AG04450 (cell line): Measurements from ENCODE around the gene PRUNE2. TPM values are rescaled to one million over a fixed set of nuclear protein-coding genes. Genes with fewer than 3 reads are reported as not detected.

Experiments
- CTCF ChIA-PET: fragments of 300-600, 350-600 bp; formaldehyde crosslinking; extraction: SDS; loops from one replicate; lab custom pipeline; 2022; ENCODE audit warnings: antibody characterized with exemption, inconsistent platforms; lab: Charles Lee
- POLR2A ChIA-PET: fragments of 350-600 bp; formaldehyde crosslinking; extraction: SDS; loops from one replicate; lab custom pipeline; 2021; ENCODE audit warnings: antibody characterized with exemption, inconsistent platforms; lab: Yijun Ruan, JAX
- DNase-seq: peaks from one replicate; pipeline ENCODE4 v3.0.0-alpha.2; 2011; ENCODE audit warnings: low read depth, low spot score
- H3K27ac ChIP-seq: one replicate; pipeline ENCODE4 v1.5.1; 2012; ENCODE audit warnings: low read depth, low read length, control low read depth
- H3K27me3 ChIP-seq: one replicate; pipeline ENCODE4 v1.6.0; 2012; ENCODE audit warnings: low read length; ENCODE audit not compliant: control insufficient read depth, insufficient read depth
- H3K4me3 ChIP-seq: 2 replicates; pipeline ENCODE4 v1.5.1; 2011; ENCODE audit warnings: mild to moderate bottlenecking, low read depth, low read length, control low read depth
- H3K9me3 ChIP-seq: 2 replicates; pipeline ENCODE4 v1.5.1; 2012; ENCODE audit warnings: low read length; ENCODE audit not compliant: control insufficient read depth, insufficient read depth
- CTCF ChIP-seq: IDR thresholded peaks from 2 replicates; pipeline ENCODE4 v1.5.1; 2011; ENCODE audit warnings: low read depth, low read length, control low read depth, inconsistent platforms
- polyA plus RNA-seq: library from polyadenylated mRNA; depleted of rRNA; stranded (reverse); fragments of >200 nt; gene quantifications from 2 replicates; pipeline ENCODE4 v1.2.3, GENCODE V29; 2011

Gene PRUNE2
- polyA plus RNA-seq, 1 experiment: 1.1 TPM

DNA sequence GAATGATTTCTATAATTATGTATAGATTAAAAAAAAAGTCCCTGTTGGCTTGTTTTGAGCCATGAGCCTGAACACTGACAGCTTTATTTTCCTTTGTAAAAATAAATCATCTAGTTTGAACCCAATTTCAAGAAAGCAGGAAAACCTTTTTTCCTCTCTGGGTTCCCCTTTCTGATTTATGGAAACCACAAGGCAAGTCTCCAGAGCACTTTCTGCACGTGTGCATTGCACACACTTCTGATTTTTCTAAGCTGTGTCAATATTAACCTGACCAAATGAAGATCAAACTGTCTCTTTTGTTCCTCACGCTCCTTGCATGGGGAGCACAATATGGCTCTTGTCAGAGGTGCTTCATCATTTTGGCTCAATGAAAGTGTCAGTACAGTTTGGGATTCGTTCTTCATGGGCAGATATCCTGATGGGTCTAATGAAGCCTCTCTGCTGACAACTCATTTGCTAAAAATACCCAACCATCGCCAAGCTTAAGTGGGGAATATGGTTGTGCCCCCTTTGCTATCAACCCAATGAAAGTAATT, 180.8 kb downstream of the PRUNE2 start:
- no peak for DNase-seq
- CTCF ChIA-PET: no interaction called here
- no peak for TF ChIP-seq CTCF
- no peaks in the 10 kb centered on the region for H3K9me3 ChIP-seq
- POLR2A ChIA-PET: no interaction called here
- H3K27me3 ChIP-seq: no peaks in the 10 kb centered on the region
- H3K4me3 ChIP-seq: no peak overlapping the region
- no peak overlapping the region for H3K27ac ChIP-seq

- POLR2A ChIA-PET: no interaction called here
Observed at GRCh38 chr9:76720245-76720644, 185.7 kb downstream of the PRUNE2 start.

DNA sequence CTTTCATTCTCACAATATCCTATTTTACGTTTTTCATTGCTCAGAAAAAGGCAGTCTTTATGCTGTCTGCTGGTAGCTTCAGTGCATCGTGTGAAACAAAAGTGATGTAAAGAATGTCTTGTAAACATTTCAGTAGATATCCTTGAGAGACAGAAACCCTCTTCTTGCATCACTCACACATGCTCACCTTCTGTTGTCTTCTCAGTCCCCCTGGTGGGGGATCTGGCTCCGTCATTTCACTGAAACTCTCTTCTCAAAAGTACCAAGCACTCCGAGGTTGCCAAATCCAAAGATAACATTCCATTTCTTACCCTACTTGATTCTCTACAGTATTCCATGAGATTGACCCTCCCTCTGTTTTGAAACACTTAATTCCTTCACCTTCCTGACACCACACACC, 187.7 kb downstream of the PRUNE2 start:
- H3K27me3 ChIP-seq: peaks cover 3% of the 10 kb centered on the region
- ChIA-PET POLR2A (no interaction called here), CTCF (no interaction called here)
- DNase-seq: no peak
- no peak for TF ChIP-seq CTCF
- no peaks in the 10 kb centered on the region for H3K9me3 ChIP-seq
- H3K27ac ChIP-seq: no peak overlapping the region
- H3K4me3 ChIP-seq: no peak overlapping the region

More at GRCh38 chr9:76720245-76720644, 185.7 kb downstream of the PRUNE2 start:
- no peaks in the 10 kb centered on the region for H3K9me3 ChIP-seq
- no peak overlapping the region for H3K4me3 ChIP-seq
- DNase-seq: no peak
- CTCF ChIA-PET: interaction anchor here (0.5 kb wide), 1 partner anchor 448 kb away, joined by 3 read pairs; no protein-coding TSS in a partner anchor
- no peak overlapping the region for H3K27ac ChIP-seq
- TF ChIP-seq CTCF: no peak
- peaks cover 3% of the 10 kb centered on the region for H3K27me3 ChIP-seq

DNA sequence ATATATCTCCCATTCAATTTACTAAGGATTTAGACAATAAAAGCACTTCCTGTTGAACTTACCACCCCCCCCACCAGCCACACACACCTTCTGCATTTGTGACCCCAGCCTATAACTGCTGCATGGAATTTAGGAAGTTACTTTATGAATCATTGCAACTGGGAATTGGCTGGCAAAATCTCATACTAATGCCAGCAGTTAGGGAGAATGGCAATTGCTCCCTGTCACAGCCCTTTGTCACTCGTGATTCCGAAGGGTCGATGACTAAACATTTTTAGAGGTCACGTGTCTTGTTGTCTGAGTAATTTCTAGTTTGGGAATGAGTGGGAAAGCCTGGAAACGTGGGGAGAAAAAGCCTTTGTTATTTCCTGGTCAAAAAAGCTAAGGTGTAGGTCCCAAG, 188.3 kb downstream of the PRUNE2 start:
- ChIA-PET POLR2A (no interaction called here), CTCF (no interaction called here)
- no peak for DNase-seq
- TF ChIP-seq CTCF: no peak
- Histone ChIP-seq H3K27me3 (peaks cover 3% of the 10 kb centered on the region), H3K4me3 (no peak overlapping the region), H3K9me3 (no peaks in the 10 kb centered on the region), H3K27ac (no peak overlapping the region)

GRCh38 chr9:76717176-76717575, 188.7 kb downstream of the PRUNE2 start:
- no peak overlapping the region for H3K4me3 ChIP-seq
- no peak for TF ChIP-seq CTCF
- POLR2A ChIA-PET: no interaction called here
- CTCF ChIA-PET: no interaction called here
- no peak overlapping the region for H3K27ac ChIP-seq
- no peaks in the 10 kb centered on the region for H3K9me3 ChIP-seq
- peaks cover 3% of the 10 kb centered on the region for H3K27me3 ChIP-seq
- DNase-seq: no peak
